ENCODE results near the gene CIDEB.

CIDEB gene

GRCh38 chr14:24325963-24326362 lies 18.2 kb upstream of the CIDEB start:
- no peak for ATAC-seq (replicated peaks)
- Mint-ChIP-seq H3K4me3 (no peak overlapping the region), H3K4me1 (peaks cover 0 to 3% of the 10 kb centered on the region in 2 donors)

GRCh38 chr14:24325041-24325530 lies 17.3 kb upstream of the CIDEB start:
- Mint-ChIP-seq H3K4me1 (peaks cover 0 to 2% of the 10 kb centered on the region in 2 donors), H3K27ac (no peak overlapping the region), H3K4me3 (no peak overlapping the region), H3K27me3 (peaks cover 13 to 20% of the 10 kb centered on the region in 2 donors), H3K36me3 (no peaks in the 10 kb centered on the region), H3K9me3 (no peaks in the 10 kb centered on the region)
- no peak for DNase-seq
- ATAC-seq (replicated peaks) = no peak

More at GRCh38 chr14:24325963-24326362, 18.2 kb upstream of the CIDEB start:
- DNase-seq = no peak
- Mint-ChIP-seq H3K9me3 (no peaks in the 10 kb centered on the region), H3K27ac (no peak overlapping the region), H3K36me3 (no peaks in the 10 kb centered on the region), H3K27me3 (peaks cover 9 to 16% of the 10 kb centered on the region in 2 donors)

DNA sequence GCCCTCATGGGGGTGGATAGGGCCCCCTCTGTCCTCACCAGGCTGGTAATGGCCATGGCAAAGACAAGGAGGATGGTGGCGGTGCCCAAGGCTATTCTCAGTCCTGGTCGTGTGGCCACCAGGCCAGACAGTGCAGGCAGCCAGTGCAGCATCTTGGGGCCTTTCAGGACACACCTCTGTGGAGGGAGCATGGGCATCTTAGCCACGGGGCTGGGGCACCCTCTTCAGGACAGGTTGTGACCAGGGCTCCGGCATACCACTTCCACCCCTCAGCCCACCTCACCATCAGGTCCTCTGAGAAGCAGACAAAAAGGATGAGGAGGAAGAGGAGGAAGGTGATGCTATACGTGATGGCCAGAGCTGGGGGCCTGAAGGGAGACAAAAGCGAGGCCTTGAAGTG lies 16.2 kb upstream of the CIDEB start:
- Mint-ChIP-seq H3K36me3 (no peaks in the 10 kb centered on the region), H3K9me3 (no peaks in the 10 kb centered on the region), H3K27me3 (peaks cover 22 to 28% of the 10 kb centered on the region in 2 donors), H3K4me3 (no peak overlapping the region), H3K27ac (no peak overlapping the region), H3K4me1 (peaks cover 0 to 1% of the 10 kb centered on the region in 2 donors)
- no peak for DNase-seq
- ATAC-seq (replicated peaks) = peak in 1 of 2 donors; percentile 23

GRCh38 chr14:24323341-24323740 lies 15.6 kb upstream of the CIDEB start:
- H3K27me3 Mint-ChIP-seq = peaks cover 22 to 28% of the 10 kb centered on the region in 2 donors
- peaks cover 0 to 1% of the 10 kb centered on the region in 2 donors for H3K4me1 Mint-ChIP-seq
- no peak overlapping the region for H3K4me3 Mint-ChIP-seq
- no peaks in the 10 kb centered on the region for H3K36me3 Mint-ChIP-seq
- DNase-seq = no peak
- no peaks in the 10 kb centered on the region for H3K9me3 Mint-ChIP-seq
- H3K27ac Mint-ChIP-seq = no peak overlapping the region
- ATAC-seq (replicated peaks) = no peak

GRCh38 chr14:24322672-24323071 lies 14.9 kb upstream of the CIDEB start:
- Mint-ChIP-seq H3K27me3 (peaks cover 22 to 28% of the 10 kb centered on the region in 2 donors), H3K27ac (no peak overlapping the region), H3K4me1 (no peaks in the 10 kb centered on the region), H3K9me3 (no peaks in the 10 kb centered on the region), H3K4me3 (no peak overlapping the region), H3K36me3 (no peaks in the 10 kb centered on the region)
- DNase-seq (no peak), ATAC-seq (replicated peaks) (no peak)

GRCh38 chr14:24321212-24321975 lies 13.6 kb upstream of the CIDEB start:
- peaks cover 4 to 6% of the 10 kb centered on the region in 2 donors for H3K4me1 Mint-ChIP-seq
- no peaks in the 10 kb centered on the region for H3K9me3 Mint-ChIP-seq
- ATAC-seq (replicated peaks) (no peak), DNase-seq (no peak)
- no peaks in the 10 kb centered on the region for H3K36me3 Mint-ChIP-seq
- no peak overlapping the region for H3K4me3 Mint-ChIP-seq
- H3K27ac Mint-ChIP-seq = no peak overlapping the region
- H3K27me3 Mint-ChIP-seq = peaks cover 22 to 28% of the 10 kb centered on the region in 2 donors

- DNase-seq (no peak), ATAC-seq (replicated peaks) (no peak)
- Mint-ChIP-seq H3K4me3 (no peak overlapping the region), H3K4me1 (peaks cover 28 to 33% of the 10 kb centered on the region in 2 donors), H3K36me3 (peaks cover 5 to 19% of the 10 kb centered on the region in 2 donors), H3K27me3 (peaks cover 15 to 21% of the 10 kb centered on the region in 2 donors), H3K9me3 (no peaks in the 10 kb centered on the region), H3K27ac (no peak overlapping the region)
Observed at GRCh38 chr14:24317141-24317928, 9.6 kb upstream of the CIDEB start.

DNA sequence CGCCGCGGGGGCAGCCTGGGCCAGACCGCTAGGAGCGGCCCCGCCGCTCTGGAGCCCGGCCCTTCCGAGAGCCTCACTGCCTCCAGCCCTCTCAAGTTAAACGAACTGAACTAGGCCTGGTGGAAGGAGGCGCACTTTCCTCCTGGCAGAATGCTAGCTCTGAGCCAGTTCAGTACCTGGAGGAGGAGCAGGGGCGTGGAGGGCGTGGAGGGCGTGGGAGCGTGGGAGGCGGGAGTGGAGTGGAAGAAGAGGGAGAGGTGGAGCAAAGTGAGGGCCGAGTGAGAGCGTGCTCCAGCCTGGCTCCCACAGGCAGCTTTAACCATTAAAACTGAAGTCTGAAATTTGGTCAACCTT lies 8.8 kb upstream of the CIDEB start:
- H3K4me3 Mint-ChIP-seq = no peak overlapping the region
- DNase-seq (no peak), ATAC-seq (replicated peaks) (no peak)
- no peaks in the 10 kb centered on the region for H3K9me3 Mint-ChIP-seq
- no peak overlapping the region for H3K27ac Mint-ChIP-seq
- H3K36me3 Mint-ChIP-seq = peaks cover 5 to 23% of the 10 kb centered on the region in 2 donors
- peaks cover 35 to 40% of the 10 kb centered on the region in 2 donors for H3K4me1 Mint-ChIP-seq
- peaks cover 12 to 17% of the 10 kb centered on the region in 2 donors for H3K27me3 Mint-ChIP-seq

- no peaks in the 10 kb centered on the region for H3K9me3 Mint-ChIP-seq
- H3K4me3 Mint-ChIP-seq = no peak overlapping the region
- H3K27ac Mint-ChIP-seq = no peak overlapping the region
- H3K4me1 Mint-ChIP-seq = peaks cover 39 to 46% of the 10 kb centered on the region in 2 donors
- H3K27me3 Mint-ChIP-seq = peaks cover 12 to 17% of the 10 kb centered on the region in 2 donors
- H3K36me3 Mint-ChIP-seq = peaks cover 5 to 23% of the 10 kb centered on the region in 2 donors
- ATAC-seq (replicated peaks) = no peak
- DNase-seq = no peak
Observed at GRCh38 chr14:24315807-24316596, 8.2 kb upstream of the CIDEB start.

- ATAC-seq (replicated peaks) (no peak), DNase-seq (no peak)
- Mint-ChIP-seq H3K27ac (no peak overlapping the region), H3K36me3 (peaks cover 5 to 23% of the 10 kb centered on the region in 2 donors), H3K4me3 (no peak overlapping the region), H3K27me3 (peaks cover 10 to 12% of the 10 kb centered on the region in 2 donors), H3K4me1 (peaks cover 41 to 53% of the 10 kb centered on the region in 2 donors), H3K9me3 (no peaks in the 10 kb centered on the region)
Observed at GRCh38 chr14:24315243-24315806, 7.5 kb upstream of the CIDEB start.

DNA sequence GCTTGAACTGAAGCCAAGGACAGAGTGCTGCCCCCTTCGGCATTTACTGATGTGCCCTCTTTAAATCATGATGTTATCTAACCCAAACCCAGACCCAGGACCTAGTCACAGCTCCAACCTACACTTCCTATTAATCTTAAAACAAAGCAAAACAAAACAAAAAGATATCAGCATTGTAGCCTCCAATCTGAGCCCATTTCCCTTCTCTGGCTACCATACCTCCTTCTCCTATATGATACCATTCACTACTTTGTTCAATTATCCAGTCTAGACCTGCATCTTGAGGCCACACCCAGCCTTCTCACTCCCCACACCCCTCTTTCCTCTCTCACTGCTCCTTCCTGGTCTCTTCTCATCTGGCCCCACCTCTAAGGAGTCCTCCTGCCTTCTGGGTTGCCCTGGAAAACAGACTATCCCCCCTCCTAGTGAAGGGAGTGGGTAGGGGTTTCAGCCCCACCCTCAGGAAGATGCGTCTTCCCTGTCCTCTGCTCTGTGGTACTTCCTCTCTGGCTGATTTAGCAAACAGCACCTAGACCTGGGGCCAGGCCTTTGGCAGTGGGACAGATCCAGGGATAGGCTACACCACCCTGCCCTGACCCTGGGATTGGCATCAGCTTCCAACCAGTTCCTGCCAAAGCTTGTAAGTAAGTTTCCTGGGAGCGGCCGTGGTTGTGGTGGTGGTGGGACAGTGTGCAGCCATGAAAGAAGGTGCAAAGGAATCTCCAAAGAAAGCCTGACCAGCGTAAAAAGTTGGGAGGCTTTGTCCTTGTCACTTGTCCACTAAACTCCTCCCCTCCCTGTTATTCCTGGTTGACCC lies 6.8 kb upstream of the CIDEB start:
- DNase-seq = no peak
- Mint-ChIP-seq H3K9me3 (no peaks in the 10 kb centered on the region), H3K27me3 (peaks cover 5% of the 10 kb centered on the region in 2 donors), H3K4me3 (peak overlapping the region in 1 of 2 donors; percentile 9), H3K27ac (peak overlapping the region; percentile 15), H3K4me1 (peaks cover 47 to 60% of the 10 kb centered on the region in 2 donors), H3K36me3 (peaks cover 9 to 28% of the 10 kb centered on the region in 2 donors)
- no peak for ATAC-seq (replicated peaks)

- peaks cover 15 to 34% of the 10 kb centered on the region in 2 donors for H3K36me3 Mint-ChIP-seq
- H3K27ac Mint-ChIP-seq = peak overlapping the region; percentile 31
- no peaks in the 10 kb centered on the region for H3K27me3 Mint-ChIP-seq
- peak overlapping the region in 1 of 2 donors; percentile 31 for H3K4me3 Mint-ChIP-seq
- H3K9me3 Mint-ChIP-seq = no peaks in the 10 kb centered on the region
- DNase-seq = no peak
- H3K4me1 Mint-ChIP-seq = peaks cover 52 to 67% of the 10 kb centered on the region in 2 donors
- ATAC-seq (replicated peaks) = no peak
Observed at GRCh38 chr14:24313913-24314312, 6.1 kb upstream of the CIDEB start.

Measured in stimulated activated naive B cell treated with anti-CD40 and anti-IgM and Interleukin-4, amounts not matched to agents 10 μg/mL and 1 μg/mL and 100 μg/mL, for 72 hours (primary cell).